ENCODE results near the gene ST6GALNAC2.
"Not testable (repeated sequence)": the region's sequence is repeated elsewhere in the genome, so short reads cannot be mapped to it uniquely, and the experiment has no call there.

Gene ST6GALNAC2

DNA sequence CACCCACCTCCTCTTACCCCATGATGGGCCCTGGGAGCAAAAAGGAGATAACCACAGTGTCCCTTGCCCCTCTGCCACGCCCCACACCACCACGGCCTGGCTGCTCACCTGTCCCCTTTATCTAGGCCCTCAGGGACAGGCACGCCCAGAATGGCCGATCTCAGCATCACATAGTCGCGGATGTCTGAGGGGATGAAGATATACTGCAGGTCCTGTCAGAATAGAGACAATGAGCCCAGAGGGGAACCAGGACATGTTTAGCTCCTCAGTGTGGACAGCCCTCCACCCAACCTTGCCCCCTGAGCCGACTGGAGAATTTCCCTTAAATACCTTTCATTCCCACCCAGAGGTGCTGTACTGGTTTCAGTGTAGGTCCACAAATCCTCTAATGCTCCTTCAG is 15.2 kb downstream of the ST6GALNAC2 start:
- no peak for DNase-seq (ENCODE audit: low spot score)

DNA sequence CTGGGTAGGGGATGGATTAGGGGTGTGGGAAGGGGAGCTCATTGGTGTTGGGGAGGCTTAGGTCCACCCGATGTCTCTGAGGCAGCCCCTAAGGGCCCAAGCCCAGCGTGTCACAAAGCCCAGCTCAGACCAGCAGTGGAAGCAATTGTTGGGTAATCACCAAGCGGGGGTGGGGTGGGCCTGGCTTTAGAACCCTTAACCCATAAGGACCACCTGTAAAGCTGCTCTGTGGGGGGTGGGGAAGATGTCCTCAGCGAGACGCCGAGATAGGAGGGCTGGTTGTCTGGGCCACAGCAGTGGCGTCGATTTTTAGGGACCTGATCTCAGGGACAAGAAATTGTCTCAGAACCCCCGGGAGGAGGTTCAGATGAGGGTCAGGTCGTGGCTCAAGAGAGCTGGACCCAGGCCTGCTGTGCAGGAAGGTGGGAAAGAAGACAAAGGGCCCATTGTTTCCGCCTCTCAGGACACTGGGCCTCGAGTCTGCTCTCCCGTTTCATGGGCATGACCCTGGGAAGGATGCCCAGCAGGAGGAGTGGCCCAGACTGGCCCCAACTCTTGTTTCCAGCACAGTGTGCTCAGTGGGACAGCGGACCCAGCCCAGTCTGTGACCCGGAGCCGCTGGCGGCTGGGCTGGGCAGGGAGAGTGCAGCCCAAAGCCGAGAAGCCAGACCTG is 15.9 kb downstream of the ST6GALNAC2 start:
- DNase-seq (ENCODE audit: low spot score): no peak

DNA sequence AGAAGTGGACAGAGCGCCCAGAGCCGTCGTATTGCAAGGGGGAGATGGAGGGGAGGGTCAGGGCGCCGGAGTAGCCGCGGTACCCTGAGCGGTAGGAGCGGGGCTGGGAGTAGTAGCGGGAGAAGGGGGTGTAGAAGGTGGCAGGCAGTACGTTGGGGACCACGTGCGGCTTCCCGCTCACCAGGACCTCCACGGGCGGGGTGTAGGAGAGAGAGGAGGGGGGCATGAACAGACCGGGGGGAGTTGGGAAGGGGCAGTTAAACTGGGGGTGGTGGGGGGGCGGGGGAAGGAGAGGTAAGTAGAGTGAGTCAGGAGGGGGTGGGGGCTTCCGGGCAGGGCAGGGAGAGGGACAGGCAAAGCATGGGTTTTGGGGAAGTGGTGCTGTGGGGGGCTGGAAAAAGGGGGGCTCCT is 16.8 kb downstream of the ST6GALNAC2 start:
- no peak for DNase-seq (ENCODE audit: low spot score)

DNA sequence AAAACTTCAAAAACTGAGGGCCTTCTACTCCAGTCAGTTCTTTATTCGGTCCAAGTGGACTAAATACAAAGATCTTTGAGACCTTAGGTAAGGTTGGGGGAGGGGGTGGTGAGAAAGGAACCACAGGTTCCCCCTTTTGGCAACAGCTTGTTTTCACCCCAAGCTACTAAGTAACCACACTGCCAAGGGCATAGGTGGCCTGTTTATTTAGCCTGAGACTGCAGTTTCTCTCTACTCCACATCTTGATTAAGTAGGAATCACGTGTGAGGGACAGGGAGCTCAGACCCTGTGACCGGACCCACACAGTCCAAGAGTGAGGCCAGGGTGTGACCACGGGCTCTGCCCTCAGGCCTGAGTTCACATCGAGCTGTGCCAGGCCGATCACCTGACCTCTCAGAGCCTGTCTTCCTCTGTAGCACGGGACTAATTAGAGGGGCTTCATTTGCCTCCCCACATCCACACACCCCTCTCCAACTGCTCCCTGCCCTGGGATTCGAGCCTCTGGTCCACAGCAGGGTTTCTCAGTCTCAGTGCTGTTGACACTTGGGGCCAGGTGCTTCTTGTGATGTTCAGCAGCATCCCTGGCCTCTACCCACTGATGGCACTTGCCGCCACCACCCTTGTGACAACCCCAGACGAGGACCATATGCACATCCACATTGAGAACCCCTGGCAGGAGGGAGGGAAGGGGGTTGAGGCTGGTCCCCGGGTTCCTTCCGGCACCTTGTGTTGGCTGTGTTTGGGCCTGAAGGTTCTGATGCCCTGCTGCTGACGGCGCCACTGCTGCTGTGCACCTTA is 17.8 kb downstream of the ST6GALNAC2 start:
- DNase-seq (ENCODE audit: low spot score): no peak

DNA sequence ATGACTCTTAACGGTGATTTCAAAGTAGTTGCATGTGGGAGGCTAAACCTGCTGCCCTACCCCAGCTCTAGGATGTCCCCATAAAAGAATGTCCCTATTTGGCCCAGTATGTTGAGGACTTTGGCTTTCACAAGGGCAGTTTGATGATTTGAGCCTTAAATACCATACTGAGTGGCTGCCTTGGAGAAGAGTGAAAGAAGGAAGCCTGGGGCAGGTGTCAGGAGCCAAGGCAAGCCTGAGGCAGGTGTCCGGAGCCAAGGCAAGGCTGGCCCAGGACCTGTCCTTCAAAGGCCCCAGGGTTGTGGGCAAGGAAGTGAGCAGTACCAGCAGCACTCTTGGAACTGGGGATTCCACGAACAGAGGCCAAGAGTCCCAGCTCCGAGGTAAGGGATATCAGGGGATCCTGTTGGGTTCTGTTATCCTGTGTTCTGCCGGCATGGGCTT is 18.6 kb downstream of the ST6GALNAC2 start:
- DNase-seq (ENCODE audit: low spot score): no peak

DNA sequence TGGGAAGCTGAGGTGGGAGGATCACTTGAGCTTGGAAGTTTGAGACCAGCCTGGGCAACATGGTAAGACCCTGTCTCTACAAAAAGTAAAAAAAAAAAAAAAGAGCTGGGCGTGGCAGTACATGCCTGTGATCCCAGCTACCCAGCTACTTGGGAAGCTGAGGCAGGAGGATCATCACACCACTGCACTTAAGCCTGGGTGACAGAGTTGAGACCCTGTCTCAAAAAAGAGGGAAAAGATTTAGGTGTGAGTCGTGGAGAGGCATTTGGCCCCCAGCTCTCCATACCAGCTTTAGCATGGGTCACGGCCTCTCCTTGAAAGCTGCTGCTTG is 19.1 kb downstream of the ST6GALNAC2 start:
- DNase-seq (ENCODE audit: low spot score): no peak

DNA sequence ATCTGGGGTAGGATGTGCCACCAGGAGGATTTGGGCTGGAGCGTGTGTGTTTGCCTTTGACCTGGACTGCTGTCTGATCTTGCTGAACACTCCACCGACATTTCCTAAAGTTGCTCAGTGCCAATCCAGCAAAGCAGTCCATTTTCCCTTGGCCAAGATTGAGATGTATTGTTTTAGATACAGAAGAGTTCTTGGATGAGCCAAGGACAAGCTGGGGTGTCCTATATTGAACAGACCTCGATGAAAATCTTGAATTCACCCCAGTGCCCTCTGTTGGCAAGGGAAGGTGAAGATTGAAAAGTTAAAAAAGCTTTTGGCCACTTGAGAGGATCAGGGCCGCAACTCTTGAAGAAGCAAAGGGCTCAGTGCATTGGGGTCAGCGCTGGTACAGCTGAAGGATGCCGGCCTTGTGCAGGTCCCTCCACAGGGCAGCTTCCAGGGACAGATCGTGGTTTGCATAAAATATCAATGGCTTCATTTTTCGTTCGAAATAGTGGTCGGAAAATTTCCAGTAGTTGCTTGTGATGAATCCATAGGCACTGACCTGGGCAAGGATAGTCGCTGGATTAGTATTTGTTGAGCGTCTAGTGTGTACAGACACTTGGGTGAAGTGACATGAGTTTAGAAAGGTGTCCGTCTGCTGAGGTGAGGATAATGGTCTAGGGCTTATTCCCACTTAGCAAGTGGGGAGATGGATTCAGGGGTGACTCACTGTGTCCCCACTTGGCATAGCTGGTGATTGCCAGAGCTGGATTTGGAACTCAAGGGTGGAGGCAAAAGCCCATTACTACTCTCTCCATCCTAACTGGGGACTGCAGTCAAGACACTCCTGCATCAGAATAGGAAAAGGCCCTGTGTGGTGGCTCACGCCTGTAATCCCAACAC is 19.7 kb downstream of the ST6GALNAC2 start:
- DNase-seq (ENCODE audit: low spot score): no peak

DNA sequence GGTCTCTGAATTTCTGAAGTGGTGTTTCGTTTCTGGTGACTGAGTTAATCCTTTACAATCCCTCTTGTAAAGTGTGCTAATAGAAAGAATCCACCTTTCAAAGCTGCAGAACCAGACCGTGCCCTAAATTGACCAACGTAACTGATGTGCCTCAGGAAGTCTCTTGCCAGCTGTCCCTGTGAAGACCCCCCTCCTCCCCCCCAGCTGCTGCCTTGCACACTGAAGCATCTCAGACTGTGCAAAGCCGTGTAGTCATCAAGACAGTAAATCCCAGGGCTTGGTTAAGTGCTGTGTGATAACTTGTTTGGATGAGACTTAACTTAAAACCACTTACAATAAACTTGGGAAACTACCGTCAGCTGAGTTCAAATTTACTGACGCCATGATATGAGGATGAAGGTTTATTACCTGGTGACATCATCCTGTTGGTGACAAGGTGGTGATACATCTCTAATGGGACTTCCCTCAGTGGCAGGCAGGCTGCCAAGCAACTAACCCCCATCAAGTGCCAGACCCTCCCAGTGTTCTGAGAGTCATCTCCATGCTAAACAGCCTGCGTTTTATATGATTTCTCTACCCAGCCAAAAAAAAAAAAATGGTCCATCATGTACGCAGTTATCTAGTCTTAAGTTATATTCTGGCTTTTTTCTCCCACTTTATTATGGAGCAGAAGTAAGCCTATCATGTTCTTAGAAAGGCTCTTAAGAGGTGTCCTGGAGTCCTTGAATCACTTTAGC is 20.5 kb downstream of the ST6GALNAC2 start:
- not testable (repeated sequence) for DNase-seq (ENCODE audit: low spot score)

DNA sequence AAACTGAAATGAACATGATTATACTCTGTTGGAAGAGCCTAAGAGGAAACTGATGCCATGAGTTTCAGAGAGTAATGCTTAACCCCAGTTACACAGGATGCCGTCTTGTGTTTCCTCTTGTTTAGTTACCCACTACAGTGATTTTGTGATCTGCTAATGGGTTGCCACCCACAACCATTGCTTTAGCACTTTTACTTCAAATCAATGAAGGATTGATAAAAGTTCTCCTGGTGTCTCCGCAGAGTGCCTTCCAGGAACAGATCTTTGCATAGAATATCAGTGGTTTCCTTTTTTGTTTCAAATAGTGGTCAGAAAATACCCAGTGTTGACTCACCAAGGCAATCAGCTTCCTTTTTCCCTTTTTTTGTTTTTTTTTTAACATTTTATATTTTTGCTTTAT is 22.3 kb downstream of the ST6GALNAC2 start:
- DNase-seq (ENCODE audit: low spot score): not testable (repeated sequence)

DNA sequence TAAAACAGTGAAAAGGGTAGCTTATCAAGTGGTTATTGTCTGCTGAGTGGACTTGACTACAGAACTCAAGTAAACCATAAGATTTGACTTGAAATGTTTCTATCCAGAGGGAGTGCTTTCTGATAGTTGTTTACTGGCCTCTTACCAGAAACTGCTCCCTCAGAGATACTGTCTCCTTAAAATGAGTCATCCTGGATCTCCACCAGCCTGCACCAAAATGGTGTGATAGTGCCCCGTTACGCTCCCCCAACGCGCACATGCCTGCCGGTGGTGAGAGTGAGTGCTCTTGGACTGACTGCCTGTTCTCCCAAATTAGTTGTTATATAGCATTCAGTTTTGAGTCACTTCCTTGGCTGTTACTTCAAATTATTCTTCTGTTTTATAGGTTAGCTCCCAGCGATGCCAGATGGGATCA is 22.9 kb downstream of the ST6GALNAC2 start:
- no peak for DNase-seq (ENCODE audit: low spot score)

DNA sequence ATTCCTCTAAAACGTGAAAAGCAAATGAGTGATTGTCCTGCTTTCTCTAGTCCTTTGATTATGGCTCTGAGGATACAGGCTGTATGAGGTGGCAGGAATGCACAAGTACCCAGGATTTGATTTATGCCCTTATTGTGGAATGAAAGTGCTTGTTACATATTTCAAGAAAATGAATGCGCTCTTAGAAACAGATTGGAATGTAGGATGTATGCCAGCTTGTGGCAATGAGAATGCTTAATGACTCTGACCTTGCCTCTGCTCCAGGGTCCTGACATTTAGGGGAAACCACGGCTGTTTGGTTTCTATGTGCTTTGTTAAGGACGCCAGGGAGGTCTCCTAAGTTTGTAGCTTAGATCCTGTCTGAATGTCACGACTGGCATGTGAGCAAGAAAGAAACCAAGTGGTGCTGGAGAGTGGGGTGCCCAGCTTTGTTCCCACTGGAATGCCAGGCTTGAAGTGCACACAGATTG is 23.8 kb downstream of the ST6GALNAC2 start:
- no peak for DNase-seq (ENCODE audit: low spot score)

DNA sequence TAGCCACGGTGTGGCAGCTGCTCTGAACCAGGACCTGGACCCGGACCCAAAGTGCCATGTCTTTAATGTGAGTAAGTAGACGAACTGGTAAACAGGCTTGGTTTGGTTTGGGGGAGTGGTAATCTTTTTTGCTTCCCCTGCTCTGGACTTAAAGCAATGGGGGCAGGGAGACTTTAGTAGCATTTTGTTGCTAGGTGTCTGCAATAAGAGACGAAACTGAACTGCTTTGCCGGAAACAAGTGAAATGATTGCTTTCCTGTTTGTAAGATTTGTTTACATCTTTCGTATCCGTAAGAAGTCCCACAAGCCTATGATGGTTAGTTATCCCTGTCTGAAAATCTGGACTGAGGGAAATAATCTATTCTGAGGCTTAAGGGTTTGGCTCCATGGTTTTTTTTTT is 24.3 kb downstream of the ST6GALNAC2 start:
- no peak for DNase-seq (ENCODE audit: low spot score)

DNA sequence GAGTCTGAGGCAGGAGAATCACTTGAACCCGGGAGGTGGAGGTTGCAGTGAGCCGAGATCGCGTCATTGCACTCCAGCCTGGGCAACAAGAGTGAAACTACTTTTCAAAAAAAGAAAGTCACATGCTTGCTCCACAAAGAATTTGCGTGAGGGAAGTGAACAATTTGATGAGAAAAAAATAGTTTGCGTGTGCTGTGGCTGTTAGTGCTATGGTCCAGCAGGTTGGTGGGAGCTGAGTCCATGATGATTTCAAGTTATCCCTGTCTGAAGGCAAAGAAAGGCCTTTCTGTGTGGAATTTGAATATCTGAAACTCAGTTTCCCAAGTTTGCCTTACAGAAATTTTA is 24.8 kb downstream of the ST6GALNAC2 start:
- no peak for DNase-seq (ENCODE audit: low spot score)

DNA sequence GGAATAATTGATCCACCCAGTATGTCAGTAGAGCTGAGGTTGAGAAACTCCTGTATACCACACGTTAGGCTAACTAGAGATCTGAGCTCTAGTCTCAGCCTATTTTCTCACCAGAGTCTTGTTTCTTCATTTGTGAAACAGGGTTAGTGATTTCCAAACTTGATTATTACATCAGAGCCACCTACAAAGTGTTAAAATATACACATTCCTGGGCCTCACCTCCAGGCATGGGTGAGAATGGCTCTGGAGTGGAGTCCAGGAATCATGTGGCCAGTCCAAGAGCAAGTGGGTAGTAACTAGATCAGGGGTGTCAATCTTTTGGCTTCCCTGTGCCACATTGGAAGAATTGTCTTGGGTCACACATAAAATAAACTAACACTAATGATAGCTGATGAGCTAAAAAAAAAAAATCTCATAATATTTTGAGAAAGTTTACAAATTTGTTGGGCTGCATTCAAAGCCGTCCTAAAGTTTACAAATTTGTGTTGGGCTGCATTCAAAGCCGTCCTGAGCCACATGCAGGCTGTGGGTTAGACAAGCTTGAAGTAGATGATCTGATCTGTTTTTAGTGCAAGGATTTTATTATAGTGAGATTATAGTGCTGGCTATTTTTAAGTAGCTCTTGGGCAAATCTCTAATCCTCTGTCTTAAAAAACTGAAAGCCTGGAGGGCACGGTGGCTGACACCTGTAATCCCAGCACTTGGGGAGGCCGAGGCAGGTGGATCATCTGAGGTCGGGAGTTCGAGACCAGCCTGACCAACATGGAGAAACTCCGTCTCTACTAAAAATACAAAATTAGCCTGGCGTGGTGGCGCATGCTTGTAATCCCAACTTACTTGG is 25.4 kb downstream of the ST6GALNAC2 start:
- DNase-seq (ENCODE audit: low spot score): no peak

DNA sequence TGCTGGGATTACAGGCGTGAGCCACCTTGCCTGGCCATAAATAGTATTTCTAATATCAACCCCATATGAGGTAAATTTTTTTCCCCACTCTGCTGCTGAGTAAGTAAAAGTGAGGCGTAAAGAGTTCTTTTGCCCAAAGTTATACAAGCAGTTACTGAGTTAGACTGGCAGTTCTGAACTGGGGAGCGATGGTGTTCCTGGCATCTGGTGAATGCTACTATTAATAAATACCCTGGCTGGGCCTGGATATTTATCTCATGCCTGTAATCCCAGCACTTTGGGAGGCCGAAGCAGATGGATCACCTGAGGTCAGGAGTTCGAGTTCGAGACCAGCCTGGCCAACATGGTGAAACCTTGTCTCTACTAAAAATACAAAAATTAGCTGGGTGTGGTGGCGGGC is 26.2 kb downstream of the ST6GALNAC2 start:
- not testable (repeated sequence) for DNase-seq (ENCODE audit: low spot score)

DNA sequence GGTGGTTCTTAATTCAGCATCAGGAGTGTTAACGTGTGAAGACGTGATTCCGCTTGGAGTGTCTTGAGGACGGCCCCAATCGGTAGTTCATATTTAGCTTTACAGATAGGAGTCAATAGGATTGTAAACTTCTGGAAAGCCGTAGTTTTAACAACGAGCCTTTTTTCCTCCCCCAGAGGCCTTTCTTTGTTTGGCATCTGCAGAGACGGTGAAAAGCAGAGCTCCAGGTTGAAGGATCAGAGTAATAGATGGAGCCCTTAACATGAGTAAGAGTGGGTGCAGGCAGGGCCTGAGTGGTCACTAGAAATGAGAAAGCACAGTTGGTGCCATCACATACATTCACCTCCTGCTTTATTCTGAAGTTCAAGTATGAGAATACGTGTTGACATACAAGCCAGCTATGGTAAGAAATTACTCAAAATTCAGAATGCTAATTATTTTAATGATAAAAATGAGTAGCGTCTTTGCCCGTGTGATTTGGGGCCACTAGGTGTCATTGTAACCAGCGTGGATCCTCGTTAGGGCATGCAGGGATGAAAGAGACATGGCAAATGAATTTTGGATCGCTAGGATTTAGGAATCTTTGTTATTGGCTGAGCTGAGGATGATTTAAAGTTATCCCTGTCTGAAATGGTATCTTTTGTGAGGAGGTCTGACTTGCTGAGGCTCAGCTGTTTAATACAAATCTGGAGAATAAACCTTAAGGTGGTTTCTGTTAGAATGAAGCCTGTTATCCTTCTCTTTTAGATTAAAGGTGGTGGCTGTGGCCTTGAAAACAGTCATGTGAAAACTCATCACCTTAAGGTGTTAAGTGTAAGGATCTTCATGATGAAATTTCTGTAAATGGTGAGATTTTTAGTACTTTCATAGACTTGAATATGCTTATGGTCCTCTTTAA is 27.2 kb downstream of the ST6GALNAC2 start:
- peak; percentile 33 for DNase-seq (ENCODE audit: low spot score)

DNA sequence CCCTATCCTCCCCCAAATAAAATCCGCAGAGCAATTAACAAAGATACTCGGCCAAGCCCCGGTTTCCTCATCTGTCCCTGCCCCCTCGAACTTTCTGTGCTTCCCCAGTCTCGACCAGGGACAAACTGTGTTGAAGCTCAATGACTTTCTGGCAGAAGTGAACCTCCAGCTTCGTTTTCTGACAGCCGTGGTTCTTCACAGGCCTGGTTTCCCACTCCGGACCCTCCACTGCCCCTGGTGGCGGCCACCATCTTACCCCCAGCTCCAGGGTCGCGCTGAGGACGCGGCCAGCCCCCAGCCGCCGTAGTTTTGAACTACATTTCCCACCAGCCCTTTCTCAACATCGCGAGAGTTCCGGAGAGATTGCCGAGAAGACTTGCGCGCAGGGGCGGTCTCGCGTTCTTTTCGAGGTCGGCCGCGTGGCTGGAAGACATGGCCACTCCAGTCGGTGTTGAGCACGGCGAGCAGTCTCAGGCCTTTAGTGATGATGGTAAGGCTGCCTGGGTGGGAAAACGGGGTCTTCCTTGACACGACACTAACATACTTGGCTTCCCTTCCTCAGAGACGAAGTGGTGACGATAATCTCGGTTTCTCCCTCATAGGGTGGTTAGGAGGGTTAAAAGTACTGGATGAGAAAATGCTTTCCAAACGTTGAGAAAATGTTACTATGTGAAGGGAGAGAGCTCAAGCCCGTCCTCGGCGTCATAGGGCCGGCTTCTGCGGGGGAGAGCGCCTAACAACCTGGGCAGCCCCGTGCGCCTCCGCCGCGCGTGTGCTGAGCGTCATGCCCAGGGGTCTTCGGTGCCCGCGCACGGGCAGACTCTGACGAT is 28.1 kb downstream of the ST6GALNAC2 start:
- DNase-seq (ENCODE audit: low spot score): peak; percentile 97

DNA sequence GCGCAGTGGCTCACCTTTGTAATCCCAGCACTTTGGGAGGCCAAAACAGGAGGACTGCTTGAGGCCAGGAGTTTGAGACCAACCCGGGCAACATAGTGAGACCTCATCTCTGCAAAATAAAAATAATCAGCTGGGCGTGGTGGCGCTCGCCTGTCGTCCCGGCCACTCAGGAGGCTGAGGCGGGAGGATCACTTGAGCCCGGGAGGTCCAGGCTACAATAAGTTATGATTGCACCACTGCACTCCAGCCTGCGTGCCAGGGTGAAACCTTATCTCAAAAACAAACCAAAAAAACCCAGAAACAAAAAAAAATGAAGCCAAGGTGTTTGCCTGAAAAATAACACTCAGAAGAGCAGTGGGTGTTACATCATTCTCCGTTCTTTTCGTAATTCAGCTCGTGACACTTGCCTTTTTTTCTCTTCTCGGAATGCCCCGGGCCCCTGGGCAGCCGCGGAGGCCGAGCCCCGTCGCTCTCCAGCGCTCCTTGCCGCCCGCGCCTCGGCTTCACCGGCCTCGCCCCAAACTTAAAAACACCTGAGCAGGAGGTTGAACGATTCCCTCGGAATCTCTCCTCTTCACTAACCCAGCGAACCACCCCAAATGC is 28.8 kb downstream of the ST6GALNAC2 start:
- DNase-seq (ENCODE audit: low spot score): no peak

DNA sequence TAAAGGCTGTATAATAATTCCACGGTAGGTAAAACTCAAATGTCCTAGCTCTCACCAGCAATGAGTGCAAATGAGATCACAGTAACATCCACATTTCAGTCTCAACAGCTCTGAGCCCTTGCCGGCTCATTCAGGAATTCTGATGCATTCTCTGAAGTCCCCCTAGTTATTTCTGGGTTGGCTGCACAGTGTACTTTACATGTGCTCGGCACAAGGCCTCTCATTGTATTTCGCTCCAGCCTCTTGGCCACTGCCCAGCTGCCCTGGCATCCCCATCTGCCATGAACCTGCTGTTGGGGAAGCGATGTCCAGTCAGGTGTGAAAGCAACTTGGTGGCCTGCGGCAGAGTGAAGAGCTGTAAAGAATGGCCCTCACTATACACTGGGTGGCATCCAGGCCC is 31.5 kb downstream of the ST6GALNAC2 start:
- no peak for DNase-seq (ENCODE audit: low spot score)

All from LoVo (cell line).